NT2/D1 (cell line): Measurements from ENCODE around the gene FAM107B.

Experiments used
- SUZ12 ChIP-seq: IDR thresholded peaks from 2 replicates; pipeline ENCODE4 v1.6.1; 2011; ENCODE audit not compliant: insufficient read length, insufficient read depth; ENCODE audit errors: extremely low read depth
- YY1 ChIP-seq: IDR thresholded peaks from 2 replicates; pipeline ENCODE4 v1.6.1; 2011; ENCODE audit not compliant: insufficient read length, insufficient read depth

- no peak for TF ChIP-seq YY1
- no peak for TF ChIP-seq SUZ12
Observed at GRCh38 chr10:14534152-14534551, 240.5 kb downstream of the FAM107B start.
